Stimulated activated CD8-positive, alpha-beta memory T cell treated with anti-CD3 and anti-CD28 coated beads, Interleukin-15, amount 100 ng/mL, for 4 hours (primary cell): ENCODE measurements around the gene RBM20.

ENCODE experiments used
- DNase-seq, 2 donors: peaks; one replicate each; pipeline ENCODE4 v3.0.0-alpha.2; 2020; ENCODE audit warnings: low read depth in 2 of 2

Gene RBM20

GRCh38 chr10:110737886-110738634 is 93.9 kb downstream of the RBM20 start:
- no peak for DNase-seq

GRCh38 chr10:110739811-110740271 is 95.7 kb downstream of the RBM20 start:
- no peak for DNase-seq

- no peak for DNase-seq
Measured at GRCh38 chr10:110742801-110743200, 98.7 kb downstream of the RBM20 start.

GRCh38 chr10:110744782-110745181 is 100.6 kb downstream of the RBM20 start:
- no peak for DNase-seq

- DNase-seq: peak in 1 of 2 donors; percentile 7
Measured at GRCh38 chr10:110746254-110746826, 102.2 kb downstream of the RBM20 start.

GRCh38 chr10:110746969-110747608 is 103.0 kb downstream of the RBM20 start:
- DNase-seq: no peak

GRCh38 chr10:110747609-110748464 is 103.7 kb downstream of the RBM20 start:
- DNase-seq: no peak

GRCh38 chr10:110748970-110749369 is 104.8 kb downstream of the RBM20 start:
- DNase-seq: no peak

GRCh38 chr10:110750931-110751330 is 106.8 kb downstream of the RBM20 start:
- no peak for DNase-seq

GRCh38 chr10:110751850-110752249 is 107.7 kb downstream of the RBM20 start:
- no peak for DNase-seq

GRCh38 chr10:110753462-110753861 is 109.3 kb downstream of the RBM20 start:
- DNase-seq: no peak

- no peak for DNase-seq
Measured at GRCh38 chr10:110754375-110755105, 110.4 kb downstream of the RBM20 start.

- DNase-seq: no peak
Measured at GRCh38 chr10:110755781-110756180, 111.6 kb downstream of the RBM20 start.

GRCh38 chr10:110756876-110757275 is 112.7 kb downstream of the RBM20 start:
- no peak for DNase-seq

- DNase-seq: no peak
Measured at GRCh38 chr10:110757586-110757985, 113.5 kb downstream of the RBM20 start.

GRCh38 chr10:110758128-110758765 is 114.1 kb downstream of the RBM20 start:
- no peak for DNase-seq

- no peak for DNase-seq
Measured at GRCh38 chr10:110758898-110759297, 114.8 kb downstream of the RBM20 start.

GRCh38 chr10:110759523-110759922 is 115.4 kb downstream of the RBM20 start:
- no peak for DNase-seq

- DNase-seq: no peak
Measured at GRCh38 chr10:110762109-110762848, 118.1 kb downstream of the RBM20 start.

GRCh38 chr10:110762849-110763211 is 118.7 kb downstream of the RBM20 start:
- no peak for DNase-seq
